ENCODE measurements around the gene OR4F15.
"Not testable (repeated sequence)": the region's sequence is repeated elsewhere in the genome, so short reads cannot be mapped to it uniquely, and the experiment has no call there.

OR4F15 gene, protein sequence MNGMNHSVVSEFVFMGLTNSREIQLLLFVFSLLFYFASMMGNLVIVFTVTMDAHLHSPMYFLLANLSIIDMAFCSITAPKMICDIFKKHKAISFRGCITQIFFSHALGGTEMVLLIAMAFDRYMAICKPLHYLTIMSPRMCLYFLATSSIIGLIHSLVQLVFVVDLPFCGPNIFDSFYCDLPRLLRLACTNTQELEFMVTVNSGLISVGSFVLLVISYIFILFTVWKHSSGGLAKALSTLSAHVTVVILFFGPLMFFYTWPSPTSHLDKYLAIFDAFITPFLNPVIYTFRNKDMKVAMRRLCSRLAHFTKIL

GRCh38 chr15:101811902-101812301 lies at the start of gene OR4F15:
Gene OR4F15, plus strand, starts transcription at chr15:101812202. Its CDS starts 5,985 bp downstream, at chr15:101818187.
- no peak for DNase-seq (ENCODE audit: low read depth in 2 of 2)

DNA sequence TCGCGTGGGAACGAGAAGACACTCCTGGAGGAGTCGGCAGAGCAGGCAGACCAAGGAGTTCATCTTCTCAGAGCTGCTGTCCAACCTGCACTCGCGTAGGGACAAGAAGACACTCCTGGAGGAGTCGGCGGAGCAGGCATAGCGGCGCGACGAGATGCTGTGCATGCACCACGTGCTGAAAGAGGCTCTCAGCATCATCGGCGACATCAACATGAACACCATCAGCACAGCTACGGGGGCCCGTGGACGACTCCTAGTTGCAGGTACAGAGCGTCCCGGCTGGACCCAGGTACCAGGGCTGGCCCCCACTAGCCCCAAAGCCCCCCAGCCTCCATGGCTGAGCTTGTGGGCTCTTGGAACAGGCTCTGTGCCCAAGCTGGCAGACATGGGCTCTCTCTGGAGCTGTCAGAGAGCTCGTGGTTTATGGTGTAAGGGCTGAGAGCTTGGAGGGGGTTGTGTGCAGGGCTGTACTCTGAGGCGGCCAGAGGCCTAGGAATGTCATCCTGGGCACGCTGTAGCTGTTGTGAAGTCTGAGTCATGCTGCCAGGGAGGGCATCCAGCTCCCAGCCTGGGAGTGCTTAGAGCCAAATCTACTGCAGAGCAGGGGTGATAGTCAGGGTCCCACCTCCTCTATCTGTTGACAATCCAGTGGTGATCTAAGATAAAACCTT lies 47.2 kb upstream of the OR4F15 start:
- DNase-seq (ENCODE audit: low read depth in 2 of 2): not testable (repeated sequence)

GRCh38 chr15:101765340-101765671 lies 46.7 kb upstream of the OR4F15 start:
- DNase-seq (ENCODE audit: low read depth in 2 of 2): not testable (repeated sequence)

DNA sequence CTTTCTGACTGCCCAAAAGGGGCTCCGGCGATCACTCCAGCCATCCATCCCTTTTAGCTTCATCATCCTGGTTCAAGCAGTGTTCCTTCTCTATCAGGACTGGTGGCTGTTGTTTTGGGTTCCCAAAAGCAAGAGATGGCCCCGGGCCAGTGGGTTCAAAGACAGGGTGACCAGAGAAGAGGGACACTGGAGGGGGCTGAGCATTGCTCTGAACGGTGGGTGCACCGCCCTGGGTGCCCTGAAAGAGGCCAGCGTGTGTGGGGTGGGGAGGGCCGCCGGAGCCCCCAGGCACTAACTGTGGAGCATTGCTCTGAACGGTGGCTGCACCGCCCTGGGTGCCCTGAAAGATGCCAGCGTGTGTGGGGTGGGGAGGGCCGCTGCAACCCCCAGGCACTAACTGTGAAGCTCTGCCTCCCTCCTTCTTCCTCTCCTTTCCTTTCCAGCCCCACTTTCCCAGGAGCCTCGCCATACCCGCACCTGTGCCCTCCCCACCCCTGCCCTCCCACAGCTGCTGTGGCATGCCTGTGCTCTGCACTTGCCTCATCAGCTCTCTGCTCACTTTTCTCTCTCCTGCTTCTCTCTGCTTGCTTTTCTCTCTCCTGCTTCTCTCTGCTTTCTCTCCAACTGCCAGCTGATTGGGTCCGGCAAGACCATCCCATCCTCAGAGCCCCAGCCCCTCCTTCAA lies 46.1 kb upstream of the OR4F15 start:
- DNase-seq (ENCODE audit: low read depth in 2 of 2): no peak

DNA sequence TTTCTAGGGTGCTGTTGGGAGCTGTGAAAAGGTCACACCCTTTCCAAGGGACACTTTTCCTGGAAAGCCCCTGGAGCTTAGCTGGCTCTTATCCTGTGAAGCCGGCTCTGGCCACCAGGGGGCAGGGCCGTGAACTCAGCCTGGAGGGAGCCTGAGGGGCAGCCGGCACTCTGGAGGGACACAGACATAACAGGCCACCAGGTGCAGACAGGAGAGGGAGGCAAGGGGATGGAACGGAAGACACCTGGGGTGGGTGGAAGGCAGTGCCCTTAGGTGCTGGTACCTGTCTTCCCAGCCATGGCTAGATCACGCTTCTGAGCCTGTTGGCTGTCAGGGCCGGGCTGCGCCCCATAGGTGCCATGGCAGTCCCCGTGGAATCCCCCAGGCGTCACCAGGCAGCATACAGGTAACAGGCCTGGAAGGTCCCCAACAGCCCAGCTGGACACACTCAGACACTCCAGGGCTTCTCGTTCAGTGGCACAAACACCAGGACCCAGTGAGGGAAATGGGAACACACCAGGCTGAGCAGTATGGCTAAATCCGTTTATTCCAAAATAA lies 44.8 kb upstream of the OR4F15 start:
- not testable (repeated sequence) for DNase-seq (ENCODE audit: low read depth in 2 of 2)

- DNase-seq (ENCODE audit: low read depth in 2 of 2): no peak
Measured at GRCh38 chr15:101772921-101773320, 39.1 kb upstream of the OR4F15 start.

- no peak for DNase-seq (ENCODE audit: low read depth in 2 of 2)
Measured at GRCh38 chr15:101773496-101774100, 38.4 kb upstream of the OR4F15 start.

DNA sequence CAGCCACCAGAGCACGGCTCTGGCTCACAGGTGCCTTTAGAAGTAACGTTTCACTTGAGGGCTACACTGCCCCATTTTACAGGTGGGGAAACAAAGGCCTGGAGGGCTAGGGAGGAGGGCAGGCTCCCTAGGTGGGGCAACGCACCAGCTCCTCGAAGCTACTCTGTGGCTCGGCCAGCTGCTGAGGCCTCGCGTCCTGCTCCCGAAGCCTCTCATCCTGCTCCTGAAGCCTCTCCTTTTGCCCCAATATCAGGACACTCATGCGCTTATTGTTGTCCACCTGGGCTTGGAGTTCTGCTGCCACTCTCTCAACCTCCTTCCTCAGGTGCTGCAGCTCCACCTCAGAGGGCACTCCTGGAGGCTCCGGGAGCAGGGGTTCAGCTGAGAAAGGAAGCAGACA lies 36.9 kb upstream of the OR4F15 start:
- DNase-seq (ENCODE audit: low read depth in 2 of 2): no peak

DNA sequence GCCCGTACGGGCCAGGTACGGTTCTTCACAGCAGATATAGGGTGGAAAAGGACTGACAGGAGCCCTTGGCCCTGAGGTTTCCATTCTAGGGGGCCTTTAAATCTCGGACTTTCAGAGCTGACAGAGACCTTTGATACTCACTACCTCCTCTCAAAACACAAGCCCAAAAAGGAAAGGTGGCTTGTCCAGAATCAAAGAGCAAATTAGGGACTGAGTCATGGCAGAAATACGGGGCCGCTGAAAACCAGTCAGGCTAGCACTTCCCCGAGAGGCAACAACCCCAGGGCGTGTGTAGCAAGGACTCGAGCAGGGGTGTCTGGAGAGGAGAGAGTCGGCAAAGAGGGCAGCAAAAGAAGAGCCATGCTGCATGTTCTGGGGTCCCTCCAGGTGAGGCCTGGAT lies 33.4 kb upstream of the OR4F15 start:
- not testable (repeated sequence) for DNase-seq (ENCODE audit: low read depth in 2 of 2)

DNA sequence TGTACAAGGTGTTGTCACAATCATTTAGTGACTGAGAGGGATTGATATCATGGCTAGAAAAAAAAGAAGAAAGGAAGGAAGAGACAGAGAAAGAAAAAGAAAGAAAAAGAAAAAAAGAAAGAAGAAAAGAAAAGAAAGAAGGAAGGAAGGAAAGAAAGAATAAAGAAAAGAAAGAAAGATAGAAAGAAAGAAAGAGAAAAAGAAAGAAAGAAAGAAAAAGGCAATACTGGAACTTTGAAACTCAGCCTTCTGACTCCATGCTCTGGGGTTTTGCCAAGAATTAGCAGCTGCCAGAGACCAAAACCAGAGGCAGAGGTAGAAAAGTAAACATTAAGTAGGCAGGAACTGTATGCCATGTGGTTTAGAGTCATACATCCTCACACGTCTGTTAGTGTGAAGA lies 31.8 kb upstream of the OR4F15 start:
- DNase-seq (ENCODE audit: low read depth in 2 of 2): not testable (repeated sequence)

DNA sequence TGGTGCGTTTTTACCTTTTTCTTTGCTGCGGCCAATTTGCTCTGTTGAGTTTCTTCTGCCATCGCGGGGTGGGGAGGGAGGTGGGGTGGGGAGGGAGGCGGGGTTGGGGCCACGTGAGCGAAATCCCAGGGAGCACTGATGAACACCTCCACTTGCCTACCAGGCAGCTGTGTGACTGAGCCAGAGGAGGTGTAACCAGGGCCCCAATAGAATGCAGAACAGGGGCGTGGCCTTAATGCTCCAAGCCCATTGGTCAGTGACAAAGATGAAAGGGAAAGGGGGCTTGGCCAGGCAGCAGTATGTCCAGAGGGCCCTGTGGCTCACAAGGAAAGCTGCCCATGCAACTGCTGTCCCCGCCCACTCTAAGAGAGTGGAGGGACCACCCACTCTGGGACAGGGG lies 30.1 kb upstream of the OR4F15 start:
- no peak for DNase-seq (ENCODE audit: low read depth in 2 of 2)

DNA sequence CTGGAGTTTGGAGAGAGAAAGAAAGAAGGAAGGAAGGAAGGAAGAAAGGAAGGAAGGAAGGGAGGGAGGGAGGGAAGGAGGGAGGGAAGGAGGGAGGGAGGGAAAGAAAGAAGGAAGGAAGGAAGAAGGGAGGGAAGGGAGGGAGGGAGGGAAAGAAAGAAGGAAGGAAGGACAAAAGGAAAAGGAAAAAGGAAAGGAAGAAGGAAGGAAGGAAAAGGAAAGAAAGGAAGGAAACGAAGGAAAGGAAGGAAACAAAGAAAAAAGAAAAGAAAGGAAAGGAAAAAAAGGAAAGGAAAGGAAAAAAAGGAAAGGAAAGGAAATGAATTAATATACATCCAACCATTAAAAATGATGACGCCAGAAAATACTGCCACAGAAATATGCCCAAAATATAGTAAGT lies 27.4 kb upstream of the OR4F15 start:
- no peak for DNase-seq (ENCODE audit: low read depth in 2 of 2)

DNA sequence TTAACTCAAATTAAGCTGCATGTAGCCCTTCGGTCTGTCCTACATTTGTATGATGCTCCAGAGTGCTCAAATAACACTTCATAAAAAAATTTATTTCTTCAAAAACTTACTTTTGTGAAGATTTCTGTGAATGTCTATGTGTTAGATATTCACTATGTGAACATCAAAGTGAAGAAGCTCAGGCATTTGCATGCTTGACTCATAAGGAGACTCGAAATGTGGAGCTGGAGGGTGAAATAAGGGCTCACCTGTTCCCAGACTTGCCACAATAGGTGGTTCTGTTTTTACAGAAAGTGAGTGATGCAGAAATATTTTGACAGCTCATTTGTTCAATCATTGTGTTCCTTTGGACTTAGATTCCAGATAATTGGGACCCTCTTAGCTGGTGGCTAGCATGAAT lies 25.6 kb upstream of the OR4F15 start:
- DNase-seq (ENCODE audit: low read depth in 2 of 2): not testable (repeated sequence)

DNA sequence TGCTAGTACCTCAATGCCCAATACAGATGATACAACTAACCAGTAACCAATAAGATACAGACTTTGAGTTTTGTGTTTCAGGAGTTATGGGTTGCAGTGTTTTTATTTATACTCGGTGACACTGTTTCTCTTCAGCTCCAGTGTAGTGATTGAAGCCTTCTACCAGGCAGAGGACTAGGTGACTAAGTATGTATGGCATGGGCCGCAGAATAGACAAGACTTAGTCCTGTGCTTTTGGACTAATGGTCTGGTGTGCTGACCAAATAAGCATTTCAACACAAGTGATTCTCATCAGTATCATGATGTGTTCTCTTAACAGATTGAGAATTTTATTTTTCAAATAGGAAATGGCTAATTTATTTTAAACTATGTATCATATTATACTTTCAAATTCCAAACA lies 24.0 kb upstream of the OR4F15 start:
- DNase-seq (ENCODE audit: low read depth in 2 of 2): not testable (repeated sequence)

- not testable (repeated sequence) for DNase-seq (ENCODE audit: low read depth in 2 of 2)
Measured at GRCh38 chr15:101788503-101789269, 23.3 kb upstream of the OR4F15 start.

- DNase-seq (ENCODE audit: low read depth in 2 of 2): not testable (repeated sequence)
Measured at GRCh38 chr15:101790748-101791147, 21.3 kb upstream of the OR4F15 start.

GRCh38 chr15:101793981-101794380 lies 18.0 kb upstream of the OR4F15 start:
- DNase-seq (ENCODE audit: low read depth in 2 of 2): not testable (repeated sequence)

- DNase-seq (ENCODE audit: low read depth in 2 of 2): no peak
Measured at GRCh38 chr15:101795455-101795854, 16.5 kb upstream of the OR4F15 start.

DNA sequence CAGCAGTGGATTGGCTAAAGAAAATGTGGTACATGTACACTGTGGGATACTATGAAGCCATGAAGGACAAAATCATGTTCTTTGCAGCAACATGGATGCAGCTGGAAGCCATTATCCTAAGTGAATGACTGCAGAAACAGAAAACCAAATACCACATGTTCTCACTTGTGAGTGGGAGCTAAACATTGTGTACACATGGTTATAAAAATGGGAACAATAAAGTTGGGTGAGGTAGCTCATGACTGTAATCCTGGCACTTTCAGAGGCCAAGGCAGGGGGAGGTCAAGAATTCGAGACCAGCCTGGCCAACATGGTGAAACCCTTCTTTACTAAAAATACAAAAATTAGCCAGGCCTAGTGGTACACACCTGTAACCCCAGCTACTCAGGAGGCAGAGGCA lies 12.3 kb upstream of the OR4F15 start:
- no peak for DNase-seq (ENCODE audit: low read depth in 2 of 2)

DNA sequence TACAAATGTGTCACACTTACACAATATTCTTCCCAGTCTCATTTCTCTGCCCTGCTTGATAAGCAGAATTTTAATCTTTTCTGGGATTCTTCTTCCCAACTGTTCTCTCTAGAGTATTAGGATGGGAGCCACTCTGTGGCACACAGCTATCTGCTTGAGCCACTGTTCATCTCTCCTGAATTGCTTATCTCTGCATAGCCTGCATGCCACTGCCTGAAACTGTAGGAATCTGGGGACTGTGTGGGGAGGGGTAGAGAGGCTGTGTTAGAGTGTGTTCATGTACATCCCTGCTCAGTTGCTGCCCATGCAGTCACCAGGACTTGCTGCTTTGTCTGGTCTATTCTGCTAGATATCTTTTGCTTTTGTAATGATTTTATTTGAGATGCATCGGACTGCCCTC lies 11.0 kb upstream of the OR4F15 start:
- DNase-seq (ENCODE audit: low read depth in 2 of 2): no peak

- no peak for DNase-seq (ENCODE audit: low read depth in 2 of 2)
Measured at GRCh38 chr15:101803209-101803608, 8.8 kb upstream of the OR4F15 start, which contains the start of gene OR4F6. Gene OR4F6, plus strand, starts transcription at chr15:101803509. Its CDS starts 2,211 bp downstream, at chr15:101805720.

Measured in stimulated activated CD8-positive, alpha-beta memory T cell treated with anti-CD3 and anti-CD28 coated beads, Interleukin-7, amount 100 ng/mL, for 1 hour (primary cell).